OCI-LY7 (cell line): ENCODE measurements around the gene PLD1. TPM values are rescaled to one million over a fixed set of nuclear protein-coding genes. Genes with fewer than 3 reads are reported as not detected.

ENCODE experiments used
- BruUV-seq: library from RNA; stranded (reverse); fragments of 400-500 nt; replicated peaks from 2 replicates; lab custom pipeline; 2021; lab: Mats Ljungman, UMichigan
- CTCF ChIA-PET: fragments of 300-600 bp; sonication (Branson Sonifier 250); formaldehyde crosslinking; loops from one replicate; lab custom pipeline; 2022; ENCODE audit warnings: antibody characterized with exemption; ENCODE audit not compliant: unreplicated experiment; lab: Charles Lee
- POLR2A ChIA-PET: fragments of 300-600 bp; sonication (Branson Sonifier 250); formaldehyde crosslinking; loops from one replicate; lab custom pipeline; 2022; ENCODE audit warnings: antibody characterized with exemption; lab: Charles Lee
- DNase-seq: peaks from one replicate; pipeline ENCODE4 v3.0.0-alpha.2; 2015; ENCODE audit warnings: low spot score
- H2AFZ ChIP-seq: fragments of 200-600 bp; sonication (generic), shearing (Covaris generic); 2 replicates; pipeline ENCODE4 v1.6.1; 2014; ENCODE audit warnings: mild to moderate bottlenecking, antibody characterized with exemption, low read length, moderate library complexity
- H3K27ac ChIP-seq: fragments of 200-600 bp; sonication (generic); 2 replicates; pipeline ENCODE4 v1.5.1; 2014; ENCODE audit warnings: mixed run types, low read depth, mild to moderate bottlenecking, moderate library complexity, low read length, inconsistent platforms; ENCODE audit not compliant: poor library complexity, severe bottlenecking
- H3K36me3 ChIP-seq: fragments of 200-600 bp; sonication (generic); 2 replicates; pipeline ENCODE4 v1.6.1; 2014; ENCODE audit warnings: mild to moderate bottlenecking, antibody characterized with exemption, low read length, moderate library complexity, mixed read lengths; ENCODE audit not compliant: insufficient read depth
- H3K4me1 ChIP-seq: fragments of 200-600 bp; sonication (generic); 2 replicates; pipeline ENCODE4 v1.5.1; 2014; ENCODE audit warnings: mild to moderate bottlenecking, low read length; ENCODE audit not compliant: insufficient read depth, poor library complexity, severe bottlenecking
- H3K4me2 ChIP-seq: fragments of 200-600 bp; sonication (generic); 2 replicates; pipeline ENCODE4 v1.6.1; 2014; ENCODE audit warnings: mild to moderate bottlenecking, low read length
- H3K4me3 ChIP-seq: fragments of 200-600 bp; sonication (generic); 2 replicates; pipeline ENCODE4 v1.5.1; 2014; ENCODE audit warnings: mild to moderate bottlenecking, low read depth, low read length; ENCODE audit not compliant: poor library complexity, severe bottlenecking
- H3K79me2 ChIP-seq: fragments of 200-600 bp; sonication (generic); 2 replicates; pipeline ENCODE4 v1.6.1; 2016; ENCODE audit warnings: low read depth, mild to moderate bottlenecking, low read length, moderate library complexity, mixed read lengths; ENCODE audit not compliant: insufficient read depth
- H3K9me2 ChIP-seq: fragments of 200-600 bp; sonication (generic); 2 replicates; pipeline ENCODE4 v1.6.1; 2016; ENCODE audit warnings: mild to moderate bottlenecking, low read length, mixed read lengths; ENCODE audit not compliant: insufficient read depth
- H3K9me3 ChIP-seq: fragments of 200-600 bp; sonication (generic); 2 replicates; pipeline ENCODE4 v1.6.1; 2014; ENCODE audit warnings: mild to moderate bottlenecking, mixed run types, low read length, mixed read lengths
- H4K20me1 ChIP-seq: fragments of 200-600 bp; sonication (generic); 2 replicates; pipeline ENCODE4 v1.6.1; 2014; ENCODE audit warnings: mild to moderate bottlenecking, antibody characterized with exemption, low read length, moderate library complexity, mixed read lengths; ENCODE audit not compliant: insufficient read depth
- CTCF ChIP-seq: fragments of 200-600 bp; sonication (generic); conservative IDR thresholded peaks from 2 replicates; pipeline ENCODE4 v1.5.1; 2014; ENCODE audit warnings: mild to moderate bottlenecking, antibody characterized with exemption, low read length, moderate library complexity, mixed read lengths
- EZH2phosphoT487 ChIP-seq: fragments of 200-600 bp; sonication (generic); IDR thresholded peaks from 2 replicates; pipeline ENCODE4 v1.6.1; 2018; ENCODE audit warnings: low read depth, borderline replicate concordance, mild to moderate bottlenecking, mixed run types, antibody characterized with exemption, low read length, moderate library complexity, mixed read lengths
- intact Hi-C: fragments of 100-400 bp; cut with micrococcal nuclease; formaldehyde crosslinking; loops from one replicate; pipeline ENCODE4 v1.10.0; 2022; ENCODE audit not compliant: unreplicated experiment
- total RNA-seq, 2 experiments: library from RNA; depleted of rRNA in 1 of 2; stranded (reverse); fragments of >200 nt in 1 of 2; shearing (Covaris generic) in 1 of 2; gene quantifications; 2 replicates each; pipeline ENCODE4 v1.2.3, GENCODE V29; 2014 to 2022

PLD1 gene
- total RNA-seq, 2 experiments from 2014 or later: not detected

- Histone ChIP-seq H2AFZ (no peak overlapping the region), H3K79me2 (no peaks in the 10 kb centered on the region), H3K4me2 (no peak overlapping the region), H4K20me1 (no peaks in the 10 kb centered on the region), H3K9me2 (no peaks in the 10 kb centered on the region), H3K36me3 (no peaks in the 10 kb centered on the region), H3K4me3 (no peak overlapping the region), H3K4me1 (no peaks in the 10 kb centered on the region), H3K9me3 (no peaks in the 10 kb centered on the region), H3K27ac (no peak overlapping the region)
- ChIA-PET POLR2A (interaction anchor here (1.0 to 1.2 kb wide), 2 partner anchors 8 to 496 kb away, joined by 3 to 4 read pairs; no protein-coding TSS in a partner anchor), CTCF (no interaction called here)
- no peak for TF ChIP-seq CTCF
- TF ChIP-seq EZH2phosphoT487: no peak
- BruUV-seq: no TSS peak
- DNase-seq: no peak
- intact Hi-C loops: no loop called here
Measured at GRCh38 chr3:171784387-171784786, 25.9 kb downstream of the PLD1 start.

- intact Hi-C loops: no loop called here
- CTCF ChIA-PET: no interaction called here
- Histone ChIP-seq H3K4me1 (no peaks in the 10 kb centered on the region), H3K9me2 (no peaks in the 10 kb centered on the region), H3K36me3 (no peaks in the 10 kb centered on the region), H3K79me2 (no peaks in the 10 kb centered on the region), H4K20me1 (no peaks in the 10 kb centered on the region), H3K4me2 (no peak overlapping the region), H3K4me3 (no peak overlapping the region), H3K9me3 (no peaks in the 10 kb centered on the region), H3K27ac (no peak overlapping the region), H2AFZ (no peak overlapping the region)
- TF ChIP-seq EZH2phosphoT487: no peak
- no peak for TF ChIP-seq CTCF
- DNase-seq: no peak
- POLR2A ChIA-PET: interaction anchor here (0.6 to 1.0 kb wide), 2 partner anchors 11 to 229 kb away, joined by 3 read pairs; no protein-coding TSS in a partner anchor
- no TSS peak for BruUV-seq
Measured at GRCh38 chr3:171783626-171784025, 26.7 kb downstream of the PLD1 start.

- no peak for DNase-seq
- Histone ChIP-seq H3K4me3 (no peak overlapping the region), H4K20me1 (no peaks in the 10 kb centered on the region), H2AFZ (no peak overlapping the region), H3K27ac (no peak overlapping the region), H3K36me3 (no peaks in the 10 kb centered on the region), H3K4me1 (no peaks in the 10 kb centered on the region), H3K79me2 (no peaks in the 10 kb centered on the region), H3K9me3 (no peaks in the 10 kb centered on the region), H3K4me2 (no peak overlapping the region), H3K9me2 (no peaks in the 10 kb centered on the region)
- CTCF ChIA-PET: no interaction called here
- no TSS peak for BruUV-seq
- TF ChIP-seq EZH2phosphoT487 (no peak), CTCF (no peak)
- POLR2A ChIA-PET: interaction anchor here (0.6 to 1.0 kb wide), 2 partner anchors 12 to 230 kb away, joined by 3 read pairs; no protein-coding TSS in a partner anchor
- intact Hi-C loops: no loop called here
Measured at GRCh38 chr3:171783086-171783485, 27.2 kb downstream of the PLD1 start.
